ENCODE measurements around the gene VNN1. TPM values are rescaled to one million over a fixed set of nuclear protein-coding genes. Genes with fewer than 3 reads are reported as not detected.

Gene VNN1
- total RNA-seq, 2 donors from 2014 or later = not detected

DNA sequence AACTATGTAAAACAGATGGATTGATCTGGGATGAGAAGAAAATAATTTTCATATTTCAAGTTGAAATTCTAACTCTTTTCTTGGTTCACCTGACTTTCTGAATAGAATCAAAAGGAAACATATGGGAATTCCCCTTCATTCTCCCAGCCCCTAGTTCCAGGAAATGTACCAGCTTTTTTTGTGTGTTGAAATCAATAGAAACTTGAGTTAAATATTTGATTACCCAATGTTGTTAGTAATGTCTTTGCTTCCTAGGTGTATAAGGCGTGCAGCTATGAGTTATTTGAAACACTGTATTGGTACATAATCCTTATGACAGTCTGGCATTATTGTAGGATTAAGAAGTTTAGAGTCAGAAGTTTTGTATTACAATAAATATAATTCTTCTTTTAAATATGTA lies 22.4 kb upstream of the VNN1 start:
- Mint-ChIP-seq H3K9me3 (peaks cover 10 to 11% of the 10 kb centered on the region in 2 donors), H3K4me1 (ENCODE audit: low read depth) (peaks cover 20% of the 10 kb centered on the region), H3K27ac (no peak overlapping the region), H3K4me3 (peak overlapping the region in 1 of 2 donors; percentile 18), H3K36me3 (ENCODE audit: insufficient read depth in 2 of 2) (peaks cover 11 to 13% of the 10 kb centered on the region in 2 donors), H3K27me3 (ENCODE audit: low read depth) (peaks cover 9% of the 10 kb centered on the region)
- DNase-seq = no peak
- peak in 1 of 2 donors; percentile 69 for ATAC-seq (replicated peaks in 1 of 2)

DNA sequence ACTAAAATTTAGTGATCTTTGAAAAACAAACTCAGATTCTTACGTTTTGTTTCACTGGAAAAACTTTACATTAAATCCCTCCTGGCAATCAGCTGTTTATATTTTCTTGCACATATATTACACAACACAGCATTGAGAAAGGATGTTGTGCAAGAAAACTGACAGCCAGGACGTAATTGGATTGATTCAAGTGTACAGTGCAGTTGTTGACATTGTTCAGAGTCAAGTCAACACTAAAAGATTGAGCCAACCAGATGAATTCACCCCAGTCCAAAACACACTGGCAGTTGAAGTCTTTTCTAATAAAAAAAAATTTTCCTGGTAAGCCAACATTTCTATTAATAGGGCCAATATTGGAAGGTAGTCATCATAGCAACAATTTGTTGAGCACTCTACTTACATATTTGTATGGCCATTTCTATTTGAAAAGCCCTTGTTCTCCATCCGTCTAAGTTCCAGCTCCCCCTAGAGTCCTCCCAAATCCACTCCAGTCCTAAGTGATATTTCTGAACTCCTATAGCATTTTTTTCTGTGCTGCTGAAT lies 20.9 kb upstream of the VNN1 start:
- ATAC-seq (replicated peaks in 1 of 2) (no peak), DNase-seq (no peak)
- Mint-ChIP-seq H3K4me1 (ENCODE audit: low read depth) (peaks cover 20% of the 10 kb centered on the region), H3K4me3 (no peak overlapping the region), H3K9me3 (peaks cover 10% of the 10 kb centered on the region in 2 donors), H3K27ac (no peak overlapping the region), H3K36me3 (ENCODE audit: insufficient read depth in 2 of 2) (peaks cover 9% of the 10 kb centered on the region in 2 donors), H3K27me3 (ENCODE audit: low read depth) (peaks cover 9% of the 10 kb centered on the region)

- Mint-ChIP-seq H3K27me3 (ENCODE audit: low read depth) (peaks cover 7% of the 10 kb centered on the region), H3K27ac (no peak overlapping the region), H3K4me3 (no peak overlapping the region), H3K9me3 (peaks cover 5 to 6% of the 10 kb centered on the region in 2 donors), H3K36me3 (ENCODE audit: insufficient read depth in 2 of 2) (peaks cover 4% of the 10 kb centered on the region in 2 donors), H3K4me1 (ENCODE audit: low read depth) (peaks cover 20% of the 10 kb centered on the region)
- DNase-seq (no peak), ATAC-seq (replicated peaks in 1 of 2) (no peak)
These were observed 20.0 kb upstream of the VNN1 start for GRCh38 chr6:132733814-132734213.

- H3K4me1 Mint-ChIP-seq (ENCODE audit: low read depth) = peaks cover 20% of the 10 kb centered on the region
- peaks cover 2% of the 10 kb centered on the region in 2 donors for H3K36me3 Mint-ChIP-seq (ENCODE audit: insufficient read depth in 2 of 2)
- no peak overlapping the region for H3K27ac Mint-ChIP-seq
- peaks cover 2% of the 10 kb centered on the region in 2 donors for H3K9me3 Mint-ChIP-seq
- ATAC-seq (replicated peaks in 1 of 2) (no peak), DNase-seq (no peak)
- H3K27me3 Mint-ChIP-seq (ENCODE audit: low read depth) = peaks cover 2% of the 10 kb centered on the region
- H3K4me3 Mint-ChIP-seq = no peak overlapping the region
These were observed 19.4 kb upstream of the VNN1 start for GRCh38 chr6:132733283-132733682.

- H3K27ac Mint-ChIP-seq = no peak overlapping the region
These were observed 17.2 kb upstream of the VNN1 start for GRCh38 chr6:132731086-132731485.

GRCh38 chr6:132730560-132730959 lies 16.7 kb upstream of the VNN1 start:
- no peaks in the 10 kb centered on the region for H3K36me3 Mint-ChIP-seq (ENCODE audit: insufficient read depth in 2 of 2)
- ATAC-seq (replicated peaks in 1 of 2) = no peak
- no peak overlapping the region for H3K4me3 Mint-ChIP-seq
- H3K4me1 Mint-ChIP-seq (ENCODE audit: low read depth) = peaks cover under 1% of the 10 kb centered on the region
- H3K27ac Mint-ChIP-seq = no peak overlapping the region
- no peaks in the 10 kb centered on the region for H3K9me3 Mint-ChIP-seq
- DNase-seq = no peak
- H3K27me3 Mint-ChIP-seq (ENCODE audit: low read depth) = no peaks in the 10 kb centered on the region

More at GRCh38 chr6:132731086-132731485, 17.2 kb upstream of the VNN1 start:
- no peaks in the 10 kb centered on the region for H3K9me3 Mint-ChIP-seq
- no peak for ATAC-seq (replicated peaks in 1 of 2)
- no peaks in the 10 kb centered on the region for H3K36me3 Mint-ChIP-seq (ENCODE audit: insufficient read depth in 2 of 2)
- peaks cover 5% of the 10 kb centered on the region for H3K4me1 Mint-ChIP-seq (ENCODE audit: low read depth)
- H3K27me3 Mint-ChIP-seq (ENCODE audit: low read depth) = no peaks in the 10 kb centered on the region
- DNase-seq = no peak
- H3K4me3 Mint-ChIP-seq = no peak overlapping the region

DNA sequence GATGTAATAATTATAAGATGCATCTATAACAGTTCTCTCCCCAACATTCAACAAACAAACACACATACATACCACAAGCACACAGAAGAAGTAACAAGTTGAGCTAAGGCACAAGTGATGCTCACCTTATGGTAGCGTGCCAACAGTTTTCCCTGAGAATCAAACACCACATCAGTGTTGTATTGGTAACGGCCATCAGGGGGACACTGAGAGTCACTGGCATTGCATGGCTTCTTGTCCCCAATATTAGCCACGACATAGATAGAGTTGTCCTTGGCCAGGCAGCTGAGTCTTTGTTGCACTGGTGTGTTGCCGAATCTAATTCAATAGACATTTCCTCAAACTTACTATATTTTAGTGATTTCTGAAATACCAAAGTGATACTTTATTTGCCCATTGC lies 14.8 kb upstream of the VNN1 start:
- Mint-ChIP-seq H3K27ac (no peak overlapping the region), H3K36me3 (ENCODE audit: insufficient read depth in 2 of 2) (no peaks in the 10 kb centered on the region), H3K4me1 (ENCODE audit: low read depth) (no peaks in the 10 kb centered on the region), H3K27me3 (ENCODE audit: low read depth) (no peaks in the 10 kb centered on the region), H3K4me3 (no peak overlapping the region), H3K9me3 (no peaks in the 10 kb centered on the region)
- DNase-seq (no peak), ATAC-seq (replicated peaks in 1 of 2) (no peak)

GRCh38 chr6:132726608-132726975 lies 12.7 kb upstream of the VNN1 start:
- Mint-ChIP-seq H3K27ac (no peak overlapping the region), H3K4me1 (ENCODE audit: low read depth) (no peaks in the 10 kb centered on the region), H3K27me3 (ENCODE audit: low read depth) (no peaks in the 10 kb centered on the region), H3K4me3 (no peak overlapping the region), H3K36me3 (ENCODE audit: insufficient read depth in 2 of 2) (no peaks in the 10 kb centered on the region), H3K9me3 (no peaks in the 10 kb centered on the region)
- DNase-seq (no peak), ATAC-seq (replicated peaks in 1 of 2) (no peak)

DNA sequence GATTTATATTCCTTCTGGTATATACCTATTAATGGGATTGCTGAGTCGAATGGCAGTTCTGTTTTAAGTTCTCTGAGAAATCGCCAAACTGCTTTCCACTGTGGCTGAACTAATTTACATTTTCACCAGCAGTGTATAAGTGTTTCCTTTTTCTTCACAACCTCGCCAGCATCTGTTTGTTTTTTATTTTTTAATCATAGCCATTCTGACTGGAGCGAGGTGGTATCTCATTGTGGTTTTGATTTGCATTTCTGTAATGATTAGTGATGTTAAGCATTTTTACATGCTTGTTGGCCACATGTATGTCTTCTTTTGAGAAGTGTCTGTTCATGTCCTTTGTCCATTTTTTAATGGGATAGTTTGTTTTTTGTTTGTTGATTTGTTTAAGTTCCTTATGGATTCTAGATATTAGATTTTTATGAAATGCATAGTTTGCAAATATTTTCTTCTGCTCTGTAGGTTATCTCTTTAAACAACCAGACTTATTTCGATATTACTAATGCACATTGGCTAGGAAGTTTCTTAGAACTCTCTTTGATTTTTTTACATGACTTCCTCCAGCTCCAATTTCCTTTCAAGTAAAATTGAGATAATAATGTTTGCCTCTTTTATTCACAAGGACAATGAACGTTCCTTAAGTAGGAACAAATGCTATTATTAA lies 12.2 kb upstream of the VNN1 start:
- ATAC-seq (replicated peaks in 1 of 2) (no peak), DNase-seq (no peak)
- Mint-ChIP-seq H3K4me3 (no peak overlapping the region), H3K36me3 (ENCODE audit: insufficient read depth in 2 of 2) (no peaks in the 10 kb centered on the region), H3K27ac (no peak overlapping the region), H3K27me3 (ENCODE audit: low read depth) (no peaks in the 10 kb centered on the region), H3K4me1 (ENCODE audit: low read depth) (no peaks in the 10 kb centered on the region), H3K9me3 (no peaks in the 10 kb centered on the region)

- Mint-ChIP-seq H3K36me3 (ENCODE audit: insufficient read depth in 2 of 2) (no peaks in the 10 kb centered on the region), H3K27me3 (ENCODE audit: low read depth) (no peaks in the 10 kb centered on the region), H3K9me3 (no peaks in the 10 kb centered on the region), H3K4me1 (ENCODE audit: low read depth) (no peaks in the 10 kb centered on the region), H3K27ac (no peak overlapping the region), H3K4me3 (no peak overlapping the region)
- DNase-seq = no peak
- no peak for ATAC-seq (replicated peaks in 1 of 2)
These were observed 11.6 kb upstream of the VNN1 start for GRCh38 chr6:132725471-132725870.

DNA sequence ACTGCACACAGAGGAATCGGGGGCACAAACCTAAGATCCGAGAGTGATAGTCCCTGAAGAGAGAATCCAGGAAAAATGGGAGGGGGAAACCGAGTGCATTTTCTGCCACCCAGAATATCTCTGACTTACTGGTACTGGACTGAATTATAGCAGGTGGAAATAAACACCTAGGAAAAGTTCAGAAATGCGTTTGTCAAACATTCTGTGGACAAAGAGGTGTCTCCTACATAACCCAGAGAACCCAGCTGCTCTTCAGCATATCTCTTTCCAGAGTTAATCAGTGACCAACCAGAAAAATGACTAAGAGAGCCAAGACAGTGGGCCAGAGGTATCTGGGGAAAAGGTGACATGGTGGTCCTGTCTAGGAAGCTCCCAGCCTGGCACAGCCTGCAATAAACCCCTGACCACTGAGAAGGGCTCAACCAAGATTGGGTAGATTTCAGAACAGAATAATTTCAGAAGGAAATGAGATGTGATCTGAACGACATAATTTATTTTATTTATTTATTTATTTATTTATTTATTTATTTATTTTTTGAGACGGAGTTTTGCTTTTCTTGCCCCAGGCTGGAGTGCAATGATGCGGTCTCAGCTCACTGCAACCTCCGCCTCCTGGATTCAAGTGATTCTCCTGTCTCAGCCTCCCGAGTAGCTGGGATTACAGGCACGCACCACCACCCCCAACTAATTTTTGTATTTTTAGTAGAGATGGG lies 6.0 kb upstream of the VNN1 start:
- Mint-ChIP-seq H3K4me3 (no peak overlapping the region), H3K27ac (no peak overlapping the region), H3K9me3 (no peaks in the 10 kb centered on the region), H3K36me3 (ENCODE audit: insufficient read depth in 2 of 2) (no peaks in the 10 kb centered on the region), H3K4me1 (ENCODE audit: low read depth) (no peaks in the 10 kb centered on the region), H3K27me3 (ENCODE audit: low read depth) (peaks cover 5% of the 10 kb centered on the region)
- ATAC-seq (replicated peaks in 1 of 2) (no peak), DNase-seq (no peak)

DNA sequence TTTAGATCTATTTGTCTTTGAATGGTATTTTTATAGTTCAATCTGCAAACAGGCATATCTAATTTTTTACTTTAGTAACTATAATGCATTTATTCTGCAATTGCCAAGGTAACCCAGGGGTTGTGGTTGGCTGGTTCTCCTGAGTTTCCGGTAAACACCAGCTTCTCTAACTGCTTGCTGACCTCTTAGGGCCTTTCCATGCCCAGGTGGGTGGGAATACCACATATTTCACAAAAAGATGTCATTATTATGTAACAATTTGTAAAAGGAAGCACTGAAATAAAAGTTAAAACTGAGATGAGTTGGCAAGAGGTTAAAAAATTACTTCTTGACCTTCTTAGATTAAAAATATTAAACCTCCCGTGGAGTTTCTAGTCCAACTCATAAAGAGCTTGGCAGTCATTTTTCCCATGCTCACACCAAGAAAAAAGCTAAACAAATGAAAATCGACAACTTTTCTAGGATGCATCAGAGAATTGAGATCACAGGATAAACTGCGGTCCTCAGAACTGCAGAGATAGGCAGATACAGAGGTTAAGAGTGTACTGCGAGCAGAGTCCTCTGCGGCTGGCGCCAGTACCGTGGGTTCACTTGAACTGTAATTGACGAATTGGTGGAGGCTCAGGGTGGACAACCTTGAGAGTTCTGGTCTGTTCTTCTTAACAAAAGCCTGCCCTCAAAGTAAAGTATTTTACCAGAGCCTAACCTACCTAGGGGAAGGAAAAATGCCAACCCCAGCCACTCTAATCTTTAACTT lies 2.2 kb upstream of the VNN1 start:
- Mint-ChIP-seq H3K4me1 (ENCODE audit: low read depth) (no peaks in the 10 kb centered on the region), H3K27me3 (ENCODE audit: low read depth) (peaks cover 25% of the 10 kb centered on the region), H3K27ac (no peak overlapping the region), H3K9me3 (no peaks in the 10 kb centered on the region), H3K4me3 (no peak overlapping the region), H3K36me3 (ENCODE audit: insufficient read depth in 2 of 2) (no peaks in the 10 kb centered on the region)
- DNase-seq (no peak), ATAC-seq (replicated peaks in 1 of 2) (no peak)

DNA sequence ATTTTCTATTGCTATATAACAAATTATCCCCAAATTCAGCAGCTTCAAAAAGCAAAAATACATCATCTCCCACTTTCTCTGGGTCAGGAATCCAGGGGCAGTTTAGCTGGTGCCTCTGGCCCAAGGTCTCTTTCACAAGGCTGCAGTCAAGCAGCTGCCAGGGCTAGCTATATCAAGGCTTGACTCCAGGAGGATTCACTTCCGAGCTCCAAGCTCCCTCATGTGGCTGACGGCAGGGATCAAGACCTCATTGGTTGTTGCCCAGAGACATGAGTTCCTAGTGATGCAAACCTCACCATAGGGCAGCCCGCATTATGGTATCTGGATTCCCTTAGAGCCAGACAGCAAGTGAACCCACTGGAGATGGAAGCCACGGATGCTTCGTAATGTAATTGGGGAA lies 1.3 kb upstream of the VNN1 start:
- Mint-ChIP-seq H3K36me3 (ENCODE audit: insufficient read depth in 2 of 2) (no peaks in the 10 kb centered on the region), H3K4me3 (no peak overlapping the region), H3K9me3 (no peaks in the 10 kb centered on the region), H3K27me3 (ENCODE audit: low read depth) (peaks cover 29% of the 10 kb centered on the region), H3K27ac (no peak overlapping the region), H3K4me1 (ENCODE audit: low read depth) (no peaks in the 10 kb centered on the region)
- DNase-seq (no peak), ATAC-seq (replicated peaks in 1 of 2) (no peak)

Measured in activated T-cell treated with anti-CD3 and anti-CD28 coated beads, Interleukin-2, amount 50 U/mL, for 72 hours (primary cell).